ENCODE data around the gene CEBPB. TPM values are rescaled to one million over a fixed set of nuclear protein-coding genes. Genes with fewer than 3 reads are reported as not detected.
"Not testable (repeated sequence)": the region's sequence is repeated elsewhere in the genome, so short reads cannot be mapped to it uniquely, and the experiment has no call there.

Gene CEBPB
- total RNA-seq, 1 donor from 2014 or later, result 113 TPM

- peak; percentile 95 for DNase-seq (ENCODE audit: low spot score)
- intact Hi-C loops (cut with DNase I), result loop anchor here (5.0 kb wide), 1 partner anchor 44 kb away; no protein-coding TSS in a partner anchor
These were observed 24.7 kb upstream of the CEBPB start for GRCh38 chr20:50165684-50166554.

GRCh38 chr20:50169329-50169823, 21.3 kb upstream of the CEBPB start:
- intact Hi-C loops (cut with DNase I), result loop anchor here (5.0 kb wide), 1 partner anchor 47 kb away; no protein-coding TSS in a partner anchor
- no peak for ATAC-seq
- DNase-seq (ENCODE audit: low spot score), result peak; percentile 88

More at GRCh38 chr20:50165684-50166554, 24.7 kb upstream of the CEBPB start:
- peak; percentile 97 for ATAC-seq

- DNase-seq (ENCODE audit: low spot score) (no peak), ATAC-seq (no peak)
- intact Hi-C loops (cut with DNase I), result loop anchor here (5.0 kb wide), 1 partner anchor 188 kb away; the partner anchor contains the start of gene SNAI1
These were observed 19.9 kb upstream of the CEBPB start for GRCh38 chr20:50170549-50171220.

- intact Hi-C loops (cut with DNase I), result loop anchor here (5.0 kb wide), 1 partner anchor 190 kb away; the partner anchor contains the start of gene SNAI1
- peak; percentile 90 for DNase-seq (ENCODE audit: low spot score)
- ATAC-seq, result peak; percentile 96
These were observed 18.1 kb upstream of the CEBPB start for GRCh38 chr20:50172347-50173013.

GRCh38 chr20:50174456-50174855, 16.2 kb upstream of the CEBPB start:
- intact Hi-C loops (cut with DNase I), result loop anchor here (5.0 kb wide), 1 partner anchor 192 kb away; the partner anchor contains the start of gene SNAI1
- DNase-seq (ENCODE audit: low spot score), result no peak
- no peak for ATAC-seq

- no peak for ATAC-seq
- intact Hi-C loops (cut with DNase I), result no loop called here
- no peak for DNase-seq (ENCODE audit: low spot score)
These were observed 14.4 kb upstream of the CEBPB start for GRCh38 chr20:50175938-50176933.

- ATAC-seq; intact Hi-C loops (cut with DNase I); DNase-seq (ENCODE audit: low spot score): not testable (repeated sequence)
These were observed 12.0 kb upstream of the CEBPB start for GRCh38 chr20:50178672-50179071.

GRCh38 chr20:50181344-50181743, 9.3 kb upstream of the CEBPB start:
- ATAC-seq, result no peak
- no peak for DNase-seq (ENCODE audit: low spot score)
- intact Hi-C loops (cut with DNase I), result no loop called here

- ATAC-seq (no peak), DNase-seq (ENCODE audit: low spot score) (no peak)
- intact Hi-C loops (cut with DNase I), result no loop called here
These were observed 8.3 kb upstream of the CEBPB start for GRCh38 chr20:50182346-50182745.

- intact Hi-C loops (cut with DNase I), result loop anchor here (5.0 kb wide), 1 partner anchor 392 kb away; no protein-coding TSS in a partner anchor
These were observed 5.2 kb upstream of the CEBPB start for GRCh38 chr20:50185426-50185825.

GRCh38 chr20:50186151-50186885, 4.3 kb upstream of the CEBPB start:
- DNase-seq (ENCODE audit: low spot score) (peak; percentile 99), ATAC-seq (peak; percentile 58)
- intact Hi-C loops (cut with DNase I), result loop anchor here (2.0 to 5.0 kb wide), 2 partner anchors 274 to 391 kb away; no protein-coding TSS in a partner anchor

More at GRCh38 chr20:50185426-50185825, 5.2 kb upstream of the CEBPB start:
- no peak for ATAC-seq
- no peak for DNase-seq (ENCODE audit: low spot score)

- intact Hi-C loops (cut with DNase I), result loop anchor here (2.0 to 5.0 kb wide), 2 partner anchors 274 to 390 kb away; no protein-coding TSS in a partner anchor
- DNase-seq (ENCODE audit: low spot score), result no peak
- no peak for ATAC-seq
These were observed 3.6 kb upstream of the CEBPB start for GRCh38 chr20:50186987-50187402.

GRCh38 chr20:50187403-50188051, 3.1 kb upstream of the CEBPB start:
- ATAC-seq (peak; percentile 60), DNase-seq (ENCODE audit: low spot score) (peak; percentile 81)
- intact Hi-C loops (cut with DNase I), result loop anchor here (2.0 to 5.0 kb wide), 2 partner anchors 273 to 390 kb away; no protein-coding TSS in a partner anchor

- DNase-seq (ENCODE audit: low spot score), result no peak
- no peak for ATAC-seq
- intact Hi-C loops (cut with DNase I), result loop anchor here (5.0 kb wide), 1 partner anchor 389 kb away; no protein-coding TSS in a partner anchor
These were observed 2.3 kb upstream of the CEBPB start for GRCh38 chr20:50188287-50188688.

- ATAC-seq (no peak), DNase-seq (ENCODE audit: low spot score) (no peak)
- intact Hi-C loops (cut with DNase I), result loop anchor here (5.0 kb wide), 1 partner anchor 388 kb away; no protein-coding TSS in a partner anchor
These were observed 1.6 kb upstream of the CEBPB start for GRCh38 chr20:50188879-50189680.
